ENCODE data around the gene CD59.
"Not testable (repeated sequence)": the region's sequence is repeated elsewhere in the genome, so short reads cannot be mapped to it uniquely, and the experiment has no call there.

The CD59 gene

GRCh38 chr11:33667819-33668467, 68.3 kb downstream of the CD59 start:
- DNase-seq = no peak

GRCh38 chr11:33665350-33666106, 70.7 kb downstream of the CD59 start:
- no peak for DNase-seq

GRCh38 chr11:33664827-33665226, 71.4 kb downstream of the CD59 start:
- DNase-seq = no peak

GRCh38 chr11:33664166-33664565, 72.1 kb downstream of the CD59 start:
- no peak for DNase-seq

- DNase-seq = no peak
Observed at GRCh38 chr11:33663121-33663520, 73.1 kb downstream of the CD59 start.

- DNase-seq = not testable (repeated sequence)
Observed at GRCh38 chr11:33661526-33661925, 74.7 kb downstream of the CD59 start.

- DNase-seq = no peak
Observed at GRCh38 chr11:33660962-33661361, 75.3 kb downstream of the CD59 start.

- no peak for DNase-seq
Observed at GRCh38 chr11:33659370-33660139, 76.7 kb downstream of the CD59 start.

GRCh38 chr11:33658195-33658900, 77.9 kb downstream of the CD59 start:
- DNase-seq = no peak

- no peak for DNase-seq
Observed at GRCh38 chr11:33657757-33658156, 78.5 kb downstream of the CD59 start.

- no peak for DNase-seq
Observed at GRCh38 chr11:33656768-33657167, 79.5 kb downstream of the CD59 start.

GRCh38 chr11:33655842-33656600, 80.2 kb downstream of the CD59 start:
- no peak for DNase-seq

GRCh38 chr11:33654594-33654993, 81.6 kb downstream of the CD59 start:
- no peak for DNase-seq
